ENCODE data around the gene TMEM151A.

- TF ChIP-seq CTCF (IDR thresholded peaks at IDR 0.05), result no peak
- TF ChIP-seq POLR2A (IDR thresholded peaks at IDR 0.05), result no peak
Measured at GRCh38 chr11:66262191-66262590, 29.5 kb upstream of the TMEM151A start.

Data from ovary (tissue), 3 donors.